AG10803 (cell line): ENCODE measurements around the gene RO60.

Source experiments
- DNase-seq: peaks from one replicate; pipeline ENCODE4 v3.0.0; 2010; ENCODE audit warnings: low read depth
- H3K4me3 ChIP-seq: 2 replicates; pipeline ENCODE4 v1.5.1; 2011; ENCODE audit warnings: mild to moderate bottlenecking, low read length, control low read depth
- TF ChIP-seq, protein P1 (sequence below): conservative IDR thresholded peaks from 2 replicates; pipeline ENCODE4 v1.5.1; 2011; ENCODE audit warnings: mild to moderate bottlenecking, low read length, control low read depth, inconsistent platforms

Gene RO60

DNA sequence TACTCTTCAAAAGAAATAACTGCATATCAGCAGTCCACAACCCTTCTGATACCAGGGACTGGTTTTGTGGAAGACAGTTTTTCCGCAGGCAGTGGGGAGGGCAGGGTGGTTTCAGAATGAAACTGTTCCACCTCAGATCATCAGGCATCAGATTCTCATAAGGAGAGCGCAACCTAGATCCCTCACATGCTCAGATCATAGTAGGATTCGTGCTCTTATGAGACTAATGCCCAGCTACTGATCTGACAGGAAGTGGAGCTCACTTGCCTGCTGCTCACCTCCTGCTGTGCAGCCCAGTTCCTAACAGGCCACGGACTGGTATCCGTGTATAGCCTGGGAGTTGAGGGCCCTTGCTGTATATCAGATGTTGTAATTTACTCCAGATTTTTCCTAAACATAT lies 11.5 kb downstream of the RO60 start:
- TF ChIP-seq, protein P1, sequence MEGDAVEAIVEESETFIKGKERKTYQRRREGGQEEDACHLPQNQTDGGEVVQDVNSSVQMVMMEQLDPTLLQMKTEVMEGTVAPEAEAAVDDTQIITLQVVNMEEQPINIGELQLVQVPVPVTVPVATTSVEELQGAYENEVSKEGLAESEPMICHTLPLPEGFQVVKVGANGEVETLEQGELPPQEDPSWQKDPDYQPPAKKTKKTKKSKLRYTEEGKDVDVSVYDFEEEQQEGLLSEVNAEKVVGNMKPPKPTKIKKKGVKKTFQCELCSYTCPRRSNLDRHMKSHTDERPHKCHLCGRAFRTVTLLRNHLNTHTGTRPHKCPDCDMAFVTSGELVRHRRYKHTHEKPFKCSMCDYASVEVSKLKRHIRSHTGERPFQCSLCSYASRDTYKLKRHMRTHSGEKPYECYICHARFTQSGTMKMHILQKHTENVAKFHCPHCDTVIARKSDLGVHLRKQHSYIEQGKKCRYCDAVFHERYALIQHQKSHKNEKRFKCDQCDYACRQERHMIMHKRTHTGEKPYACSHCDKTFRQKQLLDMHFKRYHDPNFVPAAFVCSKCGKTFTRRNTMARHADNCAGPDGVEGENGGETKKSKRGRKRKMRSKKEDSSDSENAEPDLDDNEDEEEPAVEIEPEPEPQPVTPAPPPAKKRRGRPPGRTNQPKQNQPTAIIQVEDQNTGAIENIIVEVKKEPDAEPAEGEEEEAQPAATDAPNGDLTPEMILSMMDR, result no peak
- no peak overlapping the region for H3K4me3 ChIP-seq
- DNase-seq, result no peak

DNA sequence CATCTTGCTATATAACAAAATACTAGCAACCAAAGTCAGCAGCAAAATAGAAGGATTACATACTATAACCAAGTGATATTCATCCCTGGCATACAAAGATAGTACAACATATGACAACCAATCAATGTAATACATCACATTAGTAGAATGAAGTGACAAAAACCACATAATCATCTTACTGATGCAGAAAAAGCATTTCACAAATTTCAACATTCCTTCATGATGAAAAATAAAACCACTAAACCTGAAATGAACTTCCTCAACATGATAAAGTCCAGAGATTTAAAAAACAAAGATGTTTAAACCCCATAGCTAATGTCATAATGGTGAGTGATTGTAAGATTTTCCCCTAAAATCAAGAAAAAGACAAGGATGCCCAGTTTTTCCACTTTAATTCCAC lies 18.6 kb downstream of the RO60 start:
- DNase-seq, result peak; percentile 27
- no peak overlapping the region for H3K4me3 ChIP-seq
- TF ChIP-seq, protein P1, result no peak

DNA sequence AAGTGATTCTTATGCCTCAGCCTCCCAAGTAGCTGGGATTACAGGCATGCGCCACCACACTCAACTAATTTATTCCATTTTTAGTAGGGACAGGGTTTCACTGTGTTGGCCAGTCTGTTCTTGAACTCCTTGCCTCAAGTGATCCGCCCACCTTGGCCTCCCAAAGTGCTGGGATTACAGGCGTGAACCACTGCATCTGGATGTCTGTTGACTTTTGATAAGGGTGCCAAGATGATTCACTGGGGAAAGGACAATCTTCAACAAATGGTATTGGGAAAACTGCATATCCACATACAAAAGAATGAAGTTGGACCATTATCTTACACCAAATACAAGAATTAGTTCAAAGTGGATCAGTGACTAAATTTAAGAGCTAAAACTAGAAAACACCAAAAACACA lies 19.8 kb downstream of the RO60 start:
- TF ChIP-seq, protein P1, result no peak
- DNase-seq, result no peak
- H3K4me3 ChIP-seq, result no peak overlapping the region

DNA sequence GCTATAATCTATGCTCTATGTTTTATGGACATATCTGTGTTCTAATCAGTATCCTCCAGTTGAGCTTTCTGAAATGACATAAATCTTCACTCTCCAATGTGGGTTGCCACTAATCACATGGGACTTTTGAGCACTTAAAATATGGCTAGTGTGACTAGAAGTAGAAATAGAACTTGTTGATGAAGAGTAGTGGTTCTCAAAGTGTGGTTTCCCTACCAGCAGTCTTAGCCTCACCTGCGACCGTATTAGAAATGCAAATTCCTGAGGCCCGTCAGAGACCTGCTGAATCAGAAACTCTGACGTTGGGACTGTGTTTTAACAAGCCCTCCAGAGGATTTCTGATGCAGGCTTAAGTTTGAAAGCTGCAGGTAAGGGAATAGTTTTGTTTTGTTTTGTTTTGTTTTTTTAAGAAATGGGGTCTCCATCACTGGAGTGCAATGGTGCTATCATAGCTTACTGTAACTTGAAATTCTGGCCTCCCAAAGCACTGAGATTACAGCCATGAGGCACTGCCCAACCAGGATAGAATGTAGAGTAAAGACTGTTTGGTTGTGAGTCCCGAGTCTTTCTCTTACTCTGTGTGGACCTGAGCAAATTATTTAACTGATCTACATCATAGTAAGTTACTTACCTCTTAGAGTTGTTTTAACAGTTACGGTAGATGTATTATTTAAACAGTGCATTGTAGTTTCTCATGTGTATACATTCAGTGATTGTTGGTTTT lies 24.1 kb downstream of the RO60 start:
- H3K4me3 ChIP-seq, result no peak overlapping the region
- TF ChIP-seq, protein P1, result no peak
- no peak for DNase-seq

DNA sequence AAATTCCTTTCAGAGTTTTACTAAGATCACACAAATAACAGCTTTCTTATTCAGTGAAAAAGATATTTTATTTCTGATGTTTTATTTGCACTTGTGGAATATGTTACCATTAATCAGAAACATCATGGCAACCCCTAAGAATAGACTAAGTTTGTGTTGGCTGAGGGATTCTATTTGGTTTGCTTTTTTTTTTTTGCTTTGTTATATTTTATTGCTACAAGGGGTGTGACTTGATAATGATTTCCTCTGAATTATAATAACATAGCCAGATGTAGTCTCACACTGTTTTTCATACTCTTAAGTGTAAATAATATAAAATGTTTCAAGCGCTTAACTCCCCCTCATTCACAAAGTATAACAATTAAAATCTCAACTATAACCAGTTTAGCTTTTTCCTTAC lies 25.9 kb downstream of the RO60 start:
- TF ChIP-seq, protein P1, result no peak

DNA sequence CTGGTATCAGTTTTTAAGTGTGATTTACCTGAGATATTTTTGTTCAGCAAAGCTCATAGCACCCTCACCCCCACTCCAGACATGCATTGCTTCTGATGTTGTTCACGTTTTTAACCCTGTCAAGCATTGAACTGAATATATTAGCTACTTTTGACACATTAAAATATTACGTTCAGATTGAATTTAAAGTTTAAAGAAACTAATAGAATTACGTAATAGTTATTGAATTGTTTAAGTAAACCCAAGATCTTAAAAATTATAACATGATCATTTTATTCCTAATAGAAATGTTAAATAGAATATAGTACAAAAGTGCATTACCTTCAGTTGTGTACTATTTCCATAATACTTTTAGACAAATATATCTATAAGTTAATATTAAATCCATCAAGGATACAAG lies 26.9 kb downstream of the RO60 start:
- no peak overlapping the region for H3K4me3 ChIP-seq
- no peak for DNase-seq
- TF ChIP-seq, protein P1, result no peak

More for the DNA sequence above, 25.9 kb downstream of the RO60 start:
- no peak overlapping the region for H3K4me3 ChIP-seq
- no peak for DNase-seq

DNA sequence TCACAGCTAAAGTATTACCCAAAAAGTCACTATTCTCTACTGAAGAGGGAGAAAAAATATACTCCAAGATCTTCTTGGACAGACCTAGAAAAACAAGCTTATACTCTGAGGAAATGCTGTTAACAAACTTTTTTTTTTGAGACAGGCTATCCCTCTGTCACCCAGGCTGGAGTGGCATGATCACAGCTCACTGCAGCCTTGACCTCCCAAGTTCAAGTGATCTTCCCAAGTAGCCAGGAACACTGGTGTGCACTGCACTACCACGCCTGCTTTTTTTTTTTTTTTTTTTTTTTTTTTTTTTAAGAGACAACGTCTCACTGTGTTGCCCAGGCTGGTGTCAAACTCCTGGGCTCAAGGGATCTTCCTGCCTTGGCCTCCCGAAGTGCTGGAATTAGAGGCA lies 28.5 kb downstream of the RO60 start:
- H3K4me3 ChIP-seq, result no peak overlapping the region
- TF ChIP-seq, protein P1, result no peak
- no peak for DNase-seq
